HG02852 (cell line): ENCODE measurements around the gene EIF3C.
A peak's percentile ranks its signal among the peaks of the same experiment; 100 is the strongest.
"Not testable (repeated sequence)": the region's sequence is repeated elsewhere in the genome, so short reads cannot be mapped to it uniquely, and the experiment has no call there.

Experiments
- ATAC-seq: cut with Tn5 transposase; IDR thresholded peaks from one replicate; pipeline ENCODE4 v1.9.1; 2021; ENCODE audit warnings: mild to moderate bottlenecking, moderate library complexity; ENCODE audit not compliant: unreplicated experiment

Gene EIF3C

DNA sequence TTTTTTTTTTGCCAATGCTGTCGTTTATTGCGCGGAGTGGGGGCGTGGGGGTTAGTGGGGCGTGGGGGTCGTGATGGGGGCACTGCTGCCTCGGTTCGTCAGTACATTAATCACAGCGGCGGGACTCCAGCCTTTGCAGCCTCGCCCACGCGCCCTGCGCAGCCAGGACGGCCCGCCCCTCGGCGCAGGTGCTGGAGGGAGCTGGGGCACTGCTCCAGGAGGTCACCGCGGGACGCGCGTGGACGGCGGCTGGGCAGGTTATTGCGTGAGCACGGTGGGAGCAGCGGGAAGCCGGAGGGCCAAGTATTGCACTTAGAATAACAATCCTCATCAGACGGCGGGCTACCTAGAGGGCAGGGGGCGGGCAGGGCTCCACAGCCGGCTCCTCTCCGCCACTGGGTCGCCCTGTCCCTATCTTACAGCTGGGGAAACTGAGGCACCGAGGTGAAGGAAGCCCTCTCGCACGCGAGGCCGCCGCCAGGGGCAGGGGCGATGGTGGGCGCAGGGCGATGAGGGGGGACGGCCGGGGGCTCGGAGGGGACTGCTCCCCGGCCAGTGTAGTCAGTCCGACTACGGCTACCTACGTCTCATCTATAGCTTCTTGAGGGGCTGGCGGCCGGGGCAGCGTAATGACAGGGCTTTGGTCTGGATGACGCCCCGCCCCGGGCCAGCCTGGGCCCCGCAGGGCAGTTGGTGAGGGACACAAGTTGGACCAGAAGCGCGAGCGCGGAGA lies 35.5 kb downstream of the EIF3C start:
- ATAC-seq: not testable (repeated sequence)

DNA sequence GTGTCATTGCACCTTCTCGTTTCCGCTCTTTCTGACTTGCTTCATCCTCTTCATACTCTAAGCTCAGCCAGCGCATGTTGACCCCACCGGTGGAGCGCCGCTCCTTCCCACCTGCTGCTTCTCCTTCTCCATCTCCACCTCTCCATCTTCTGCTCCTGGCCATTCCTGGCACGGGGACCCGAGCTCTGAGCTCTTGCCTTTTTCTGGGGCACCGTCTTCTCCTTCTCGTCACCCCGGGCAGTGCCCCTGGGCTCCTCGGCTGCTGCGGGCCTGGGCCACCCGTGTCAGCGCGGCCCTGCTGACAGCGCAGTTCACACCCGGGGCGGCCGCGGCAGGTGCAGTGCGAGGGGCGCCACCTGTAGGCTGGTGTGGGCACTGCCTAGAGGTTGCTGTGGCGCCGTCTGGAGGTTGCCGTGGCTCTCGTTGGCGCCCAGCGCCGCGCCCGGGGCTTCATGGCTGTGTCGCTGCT lies 38.8 kb downstream of the EIF3C start:
- ATAC-seq: peak; percentile 91

DNA sequence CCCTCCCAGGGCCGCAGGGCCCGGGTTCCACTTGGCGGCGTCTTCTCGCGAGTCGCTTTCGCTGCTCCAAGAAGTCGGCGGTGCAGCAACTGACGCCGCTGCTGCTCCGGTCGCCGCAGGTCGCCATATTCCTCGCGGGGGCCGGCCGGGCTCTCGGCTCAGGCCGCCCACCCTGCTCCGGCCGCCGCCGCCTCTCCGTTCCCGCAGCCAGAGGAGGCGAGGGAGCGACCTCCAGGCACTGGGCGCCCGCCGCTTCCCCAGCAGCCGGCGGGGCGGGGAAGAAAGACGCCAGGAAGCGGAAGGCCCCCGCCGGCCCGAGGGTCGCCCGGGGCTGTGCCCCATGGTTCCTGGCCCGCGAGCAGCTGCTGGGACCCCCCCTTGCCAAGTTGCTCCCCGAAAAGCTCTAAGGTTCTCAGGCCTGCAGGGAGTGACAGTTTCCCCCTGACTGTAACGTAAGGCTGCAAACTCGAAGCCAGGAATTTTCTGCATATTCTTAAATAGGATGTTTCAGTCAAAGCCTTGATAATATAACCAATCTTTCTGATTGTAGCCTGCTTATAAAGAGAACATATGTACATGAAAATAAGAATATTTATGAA lies 39.3 kb downstream of the EIF3C start:
- ATAC-seq: peak; percentile 53

DNA sequence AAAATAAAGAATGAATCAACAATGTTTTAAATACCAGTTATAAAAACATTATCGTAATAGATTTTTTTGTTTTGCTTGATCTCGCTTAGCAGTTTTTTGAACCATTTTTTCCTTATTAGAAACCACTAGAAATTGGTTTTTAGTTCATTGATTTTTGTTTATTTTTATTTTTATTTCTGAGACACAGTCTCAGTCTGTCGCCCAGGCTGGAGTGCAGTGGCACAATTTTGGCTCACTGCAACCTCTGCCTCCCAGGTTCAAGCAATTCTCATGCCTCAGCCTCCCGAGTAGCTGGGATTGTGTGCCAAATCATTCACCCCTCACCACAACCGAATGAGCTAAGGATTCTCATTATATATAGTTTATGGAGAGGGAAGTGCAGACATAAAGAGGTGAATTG lies 40.2 kb downstream of the EIF3C start, which contains the start of gene NPIPB9:
Gene NPIPB9 (plus strand): TSS at position 301 of the 400 bp plus-strand sequence.
- not testable (repeated sequence) for ATAC-seq

DNA sequence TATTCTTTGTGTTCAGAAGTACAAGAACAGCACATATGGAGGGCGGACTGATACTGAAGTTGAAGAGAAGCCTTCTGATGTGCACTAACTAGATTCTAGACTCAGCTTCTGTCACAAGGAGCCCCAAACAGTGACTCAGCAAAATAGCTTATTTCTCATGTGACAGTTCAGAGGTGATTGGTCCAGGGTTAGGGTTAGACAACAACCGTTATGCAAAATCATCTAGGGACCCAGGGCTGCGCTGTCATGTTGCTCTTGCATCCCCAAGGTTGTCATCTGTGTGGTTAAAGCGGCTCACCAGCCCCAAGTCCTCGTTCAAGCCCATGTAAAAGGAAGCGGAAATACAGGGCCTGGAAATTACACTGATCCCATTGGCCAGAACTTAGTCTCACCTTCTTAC lies 70.4 kb downstream of the EIF3C start:
- ATAC-seq: not testable (repeated sequence)

DNA sequence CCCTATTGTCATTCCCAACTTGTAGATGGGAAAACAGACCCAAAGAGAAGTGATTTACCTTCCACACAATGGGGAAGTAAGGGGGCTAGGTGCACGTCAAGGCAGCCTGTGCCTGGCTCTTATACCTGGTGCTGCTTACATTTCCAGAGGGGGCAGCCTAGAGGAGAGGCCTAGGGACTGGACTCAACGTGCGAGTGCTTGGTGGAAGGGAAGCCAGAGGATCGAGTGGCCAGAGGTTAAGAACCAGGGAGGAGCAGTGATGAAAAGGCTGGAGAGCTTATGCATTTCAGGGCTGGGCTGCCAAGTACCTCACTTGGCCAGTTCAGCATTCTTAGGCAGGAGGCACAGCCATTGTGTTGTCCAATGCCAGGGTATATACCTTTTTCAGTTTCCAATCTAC lies 71.1 kb downstream of the EIF3C start:
- not testable (repeated sequence) for ATAC-seq
